ENCODE measurements around the gene CRACR2B.

Gene CRACR2B

DNA sequence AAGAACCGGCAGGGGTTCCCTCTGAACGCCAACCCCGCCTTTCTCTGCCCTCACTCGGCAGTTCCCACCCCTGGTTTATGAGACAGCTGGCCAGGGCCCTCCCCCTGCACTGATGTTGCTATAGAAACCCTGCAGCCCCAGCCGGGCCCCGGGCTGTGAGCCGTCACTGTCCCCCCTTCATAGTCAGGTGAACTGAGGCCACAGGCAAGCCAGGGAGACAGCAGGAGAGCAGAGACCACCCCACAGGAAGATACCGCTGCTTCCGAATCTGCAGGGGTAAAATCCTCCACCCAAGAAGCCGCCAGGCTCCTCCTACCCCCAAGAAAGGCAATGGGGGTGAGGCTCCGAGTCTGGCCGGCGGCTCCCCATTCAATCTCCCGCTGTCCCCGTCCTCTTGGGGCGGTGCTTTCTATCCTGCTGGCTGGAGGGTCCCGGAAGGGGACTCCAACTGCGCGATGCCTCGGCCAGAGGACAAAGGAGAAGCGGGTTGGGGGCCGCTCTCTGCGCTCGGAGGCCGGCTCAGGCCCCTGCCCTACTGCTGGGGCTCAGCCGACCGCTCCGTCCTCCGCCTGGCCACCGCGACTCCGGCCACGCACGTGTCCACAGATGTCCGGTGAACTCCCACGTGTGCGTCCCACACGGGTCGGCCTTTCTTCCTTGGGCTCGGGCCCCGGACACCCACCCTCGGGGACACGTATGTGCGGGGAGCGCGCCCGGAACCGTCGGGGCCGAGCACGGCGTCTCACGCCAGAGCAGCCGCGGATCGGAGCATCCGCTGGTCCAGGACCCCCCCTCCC lies 30.2 kb upstream of the CRACR2B start:
- DNase-seq: peak; percentile 78
- peak overlapping the region; percentile 84 for H3K4me3 ChIP-seq (ENCODE audit: low read length)

DNA sequence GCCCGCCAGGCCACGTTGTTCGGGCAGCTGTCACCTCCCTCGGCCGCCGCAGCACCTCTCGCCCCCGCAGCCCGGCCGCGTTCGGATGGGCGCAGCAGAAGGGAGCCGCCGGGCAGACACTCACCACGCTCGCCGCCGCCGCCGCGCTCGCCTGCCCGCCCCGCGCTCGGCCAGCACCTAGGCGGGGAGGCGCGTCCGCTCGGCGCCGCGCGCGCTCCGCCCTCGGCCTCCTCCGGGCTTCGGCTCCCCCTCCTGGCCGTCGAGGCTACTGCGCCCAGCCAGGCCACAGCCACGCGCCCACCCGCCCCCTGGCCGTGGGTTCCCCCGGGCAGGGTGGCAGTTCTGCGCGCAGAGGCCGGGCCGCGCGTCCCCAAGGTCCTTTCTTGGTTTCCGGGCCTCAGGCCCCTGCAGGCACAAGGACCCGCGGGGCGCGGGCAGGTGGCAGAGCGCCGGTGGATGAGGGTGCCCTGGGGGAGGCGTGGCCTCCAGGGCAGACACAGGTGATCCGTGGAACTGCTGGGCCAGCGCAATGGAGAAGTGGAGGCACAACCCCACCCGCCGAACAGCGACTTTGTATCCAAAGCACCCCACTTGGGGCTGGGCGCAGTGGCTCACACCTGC lies 29.5 kb upstream of the CRACR2B start, which contains the start of gene SLC25A22:
TSS of gene SLC25A22 (minus strand) at position 189 of the 621 bp plus-strand sequence. CDS start 3,275 bp downstream, outside the sequence.
- Histone ChIP-seq H3K36me3 (replicated peaks; ENCODE audit: insufficient read depth, low read length) (no peaks in the 10 kb centered on the region), H3K9me2 (replicated peaks; ENCODE audit: insufficient read depth, low read length) (no peaks in the 10 kb centered on the region), H3K9ac (ENCODE audit: low read length) (peak within 1 kb of the TSS; percentile 85), H3K9me3 (replicated peaks; ENCODE audit: insufficient read depth, low read length) (no peaks in the 10 kb centered on the region), H3F3A (ENCODE audit: insufficient read depth, low read length) (peaks cover 21% of the 10 kb centered on the region), H2AFZ (ENCODE audit: low read length) (peak within 1 kb of the TSS; percentile 69), H3K27me3 (replicated peaks; ENCODE audit: insufficient read depth, low read length) (no peaks in the 10 kb centered on the region), H3K4me1 (ENCODE audit: low read length) (no peaks in the 10 kb centered on the region), H3K4me3 (ENCODE audit: low read length) (peak within 1 kb of the TSS; percentile 84), H4K20me1 (ENCODE audit: insufficient read depth, low read length) (no peaks in the 10 kb centered on the region), H3K27ac (ENCODE audit: low read length) (peak within 1 kb of the TSS; percentile 67; the same call in 1 of the 2 replicates), H3K79me2 (ENCODE audit: low read length) (peaks cover 51% of the 10 kb centered on the region), H3K4me2 (ENCODE audit: low read depth, low read length) (peak within 1 kb of the TSS; percentile 100)
- TF ChIP-seq, protein P1, sequence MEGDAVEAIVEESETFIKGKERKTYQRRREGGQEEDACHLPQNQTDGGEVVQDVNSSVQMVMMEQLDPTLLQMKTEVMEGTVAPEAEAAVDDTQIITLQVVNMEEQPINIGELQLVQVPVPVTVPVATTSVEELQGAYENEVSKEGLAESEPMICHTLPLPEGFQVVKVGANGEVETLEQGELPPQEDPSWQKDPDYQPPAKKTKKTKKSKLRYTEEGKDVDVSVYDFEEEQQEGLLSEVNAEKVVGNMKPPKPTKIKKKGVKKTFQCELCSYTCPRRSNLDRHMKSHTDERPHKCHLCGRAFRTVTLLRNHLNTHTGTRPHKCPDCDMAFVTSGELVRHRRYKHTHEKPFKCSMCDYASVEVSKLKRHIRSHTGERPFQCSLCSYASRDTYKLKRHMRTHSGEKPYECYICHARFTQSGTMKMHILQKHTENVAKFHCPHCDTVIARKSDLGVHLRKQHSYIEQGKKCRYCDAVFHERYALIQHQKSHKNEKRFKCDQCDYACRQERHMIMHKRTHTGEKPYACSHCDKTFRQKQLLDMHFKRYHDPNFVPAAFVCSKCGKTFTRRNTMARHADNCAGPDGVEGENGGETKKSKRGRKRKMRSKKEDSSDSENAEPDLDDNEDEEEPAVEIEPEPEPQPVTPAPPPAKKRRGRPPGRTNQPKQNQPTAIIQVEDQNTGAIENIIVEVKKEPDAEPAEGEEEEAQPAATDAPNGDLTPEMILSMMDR (IDR thresholded peaks at IDR 0.05; ENCODE audit: low read length): peak; percentile 62
- TF ChIP-seq EZH2phosphoT487 (IDR thresholded peaks at IDR 0.05; ENCODE audit: low read length): no peak
- TF ChIP-seq EZH2 (optimal IDR thresholded peaks at IDR 0.05; ENCODE audit: low read depth, low read length): no peak
- peak; percentile 84 for DNase-seq

More for the DNA sequence above, 30.2 kb upstream of the CRACR2B start:
- no peaks in the 10 kb centered on the region for H3K36me3 ChIP-seq (replicated peaks; ENCODE audit: insufficient read depth, low read length)
- peak overlapping the region; percentile 100 for H3K4me2 ChIP-seq (ENCODE audit: low read depth, low read length)
- no peaks in the 10 kb centered on the region for H3K9me3 ChIP-seq (replicated peaks; ENCODE audit: insufficient read depth, low read length)
- peak overlapping the region; percentile 85 for H3K9ac ChIP-seq (ENCODE audit: low read length)
- H3K27me3 ChIP-seq (replicated peaks; ENCODE audit: insufficient read depth, low read length): no peaks in the 10 kb centered on the region
- H3K79me2 ChIP-seq (ENCODE audit: low read length): peaks cover 45% of the 10 kb centered on the region
- H3K4me1 ChIP-seq (ENCODE audit: low read length): no peaks in the 10 kb centered on the region
- H3F3A ChIP-seq (ENCODE audit: insufficient read depth, low read length): peaks cover 21% of the 10 kb centered on the region
- no peak for TF ChIP-seq EZH2phosphoT487 (IDR thresholded peaks at IDR 0.05; ENCODE audit: low read length)
- no peak for TF ChIP-seq EZH2 (optimal IDR thresholded peaks at IDR 0.05; ENCODE audit: low read depth, low read length)
- TF ChIP-seq, protein P1 (IDR thresholded peaks at IDR 0.05; ENCODE audit: low read length): no peak
- peak overlapping the region; percentile 67; the same call in 1 of the 2 replicates for H3K27ac ChIP-seq (ENCODE audit: low read length)
- no peaks in the 10 kb centered on the region for H4K20me1 ChIP-seq (ENCODE audit: insufficient read depth, low read length)
- H2AFZ ChIP-seq (ENCODE audit: low read length): peak overlapping the region; percentile 69
- no peaks in the 10 kb centered on the region for H3K9me2 ChIP-seq (replicated peaks; ENCODE audit: insufficient read depth, low read length)

DNA sequence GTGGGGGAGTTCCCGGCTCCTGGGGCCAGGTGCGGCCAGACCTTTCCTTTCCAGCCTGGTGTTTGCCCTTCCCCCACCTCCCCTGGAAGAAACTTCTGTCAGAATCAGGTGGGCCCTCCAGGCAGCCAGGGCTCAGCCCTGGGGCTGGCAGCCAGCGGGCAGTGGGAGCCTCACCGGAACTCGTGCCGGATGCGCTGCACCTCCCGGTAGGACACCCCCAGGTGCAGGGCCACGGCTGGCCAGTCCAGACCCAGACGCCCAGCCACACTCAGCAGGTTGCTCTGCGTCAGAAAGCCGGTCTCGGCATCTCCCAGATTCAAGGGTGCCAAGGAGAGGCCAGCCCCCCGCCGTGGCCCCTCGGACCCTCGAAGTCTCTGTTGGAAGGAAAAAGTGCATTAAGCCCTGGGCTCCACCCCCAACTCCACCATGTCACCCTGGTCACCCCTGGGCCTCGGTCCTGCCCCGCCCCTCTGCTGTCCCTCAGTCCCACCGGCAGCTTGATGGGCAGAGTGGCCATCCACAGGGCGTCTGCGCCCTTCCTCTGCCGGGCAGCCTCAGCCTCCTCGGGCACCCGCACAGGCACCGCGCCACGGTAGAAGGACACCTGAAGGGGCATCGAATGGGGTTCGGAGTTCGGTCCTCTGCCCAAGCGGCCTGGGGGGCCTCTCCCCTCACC lies 27.9 kb upstream of the CRACR2B start:
- Histone ChIP-seq H3K4me1 (ENCODE audit: low read length) (0 out of 2 replicates have a peak, but pooled peaks cover 5% of the 10 kb centered on the region), H3K27me3 (replicated peaks; ENCODE audit: insufficient read depth, low read length) (no peaks in the 10 kb centered on the region), H3K9me2 (replicated peaks; ENCODE audit: insufficient read depth, low read length) (no peaks in the 10 kb centered on the region), H3F3A (ENCODE audit: insufficient read depth, low read length) (peaks cover 21% of the 10 kb centered on the region), H3K36me3 (replicated peaks; ENCODE audit: insufficient read depth, low read length) (no peaks in the 10 kb centered on the region), H4K20me1 (ENCODE audit: insufficient read depth, low read length) (no peaks in the 10 kb centered on the region), H3K4me3 (ENCODE audit: low read length) (no peak overlapping the region), H3K9ac (ENCODE audit: low read length) (no peak overlapping the region), H2AFZ (ENCODE audit: low read length) (no peak overlapping the region), H3K27ac (ENCODE audit: low read length) (no peak overlapping the region), H3K9me3 (replicated peaks; ENCODE audit: insufficient read depth, low read length) (no peaks in the 10 kb centered on the region), H3K79me2 (ENCODE audit: low read length) (peaks cover 55% of the 10 kb centered on the region), H3K4me2 (ENCODE audit: low read depth, low read length) (no peak overlapping the region)
- TF ChIP-seq EZH2phosphoT487 (IDR thresholded peaks at IDR 0.05; ENCODE audit: low read length) (no peak), EZH2 (optimal IDR thresholded peaks at IDR 0.05; ENCODE audit: low read depth, low read length) (no peak)
- TF ChIP-seq, protein P1 (IDR thresholded peaks at IDR 0.05; ENCODE audit: low read length): no peak
- no peak for DNase-seq
